ENCODE results near the gene MRPL42.
"Not testable (repeated sequence)": the region's sequence is repeated elsewhere in the genome, so short reads cannot be mapped to it uniquely, and the experiment has no call there.

MRPL42 gene

DNA sequence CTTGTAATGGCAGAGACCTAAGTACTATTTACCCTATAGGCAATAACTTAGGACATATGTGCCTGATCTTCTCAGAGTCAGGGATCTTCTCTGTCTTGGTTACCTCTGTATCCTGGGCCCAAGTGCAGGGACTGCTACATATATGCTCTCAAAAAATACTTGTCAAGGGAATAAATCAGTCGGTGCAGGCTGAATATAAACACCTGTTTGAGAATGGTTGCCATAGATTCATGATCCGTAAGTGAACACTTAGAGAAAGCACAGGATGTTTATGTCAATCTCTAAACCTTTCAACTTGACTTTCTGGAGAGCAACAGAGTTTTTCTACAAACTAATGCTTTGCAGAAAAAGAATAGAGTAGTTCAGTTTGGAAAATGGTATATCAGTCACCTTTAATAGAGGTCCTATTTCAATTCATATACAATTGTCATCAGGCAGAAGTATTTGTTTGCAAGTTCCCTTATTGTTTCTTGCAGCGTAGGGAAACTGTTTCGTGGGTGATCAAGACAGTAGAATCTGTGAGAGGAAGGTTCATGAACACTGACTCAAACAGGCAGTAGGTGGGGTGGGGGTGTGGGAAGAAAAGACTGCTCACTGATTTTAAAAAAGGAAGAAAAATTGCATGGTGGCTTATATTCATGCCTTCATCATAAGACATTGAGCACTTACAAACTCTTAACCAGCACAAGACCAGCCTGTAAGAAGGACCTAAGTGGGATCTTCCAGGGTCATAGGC, 19.6 kb upstream of the MRPL42 start:
- DNase-seq: no peak

DNA sequence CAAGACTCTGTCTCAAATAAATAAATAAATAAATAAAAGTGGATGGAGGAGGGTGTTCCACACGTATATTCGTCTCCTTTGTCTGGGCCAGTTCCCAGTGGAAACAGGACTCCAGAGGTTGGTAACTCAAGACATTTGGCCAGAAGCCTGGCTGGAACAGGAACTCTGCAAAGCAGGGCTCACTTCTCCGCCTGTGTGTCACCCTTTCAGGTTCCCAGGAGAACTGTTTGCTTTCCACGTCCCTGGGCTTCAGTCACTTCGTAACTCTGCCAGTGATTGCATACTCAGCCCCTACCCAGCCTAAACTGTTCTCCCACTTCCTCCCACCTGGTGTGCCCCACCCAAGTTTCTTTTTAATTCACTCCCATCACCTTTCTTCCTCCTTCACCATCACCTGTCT, 18.5 kb upstream of the MRPL42 start:
- no peak for DNase-seq

- no peak for DNase-seq
Observed at GRCh38 chr12:93449277-93449676, 18.0 kb upstream of the MRPL42 start.

- DNase-seq: no peak
Observed at GRCh38 chr12:93451423-93452158, 15.7 kb upstream of the MRPL42 start.

- no peak for DNase-seq
Observed at GRCh38 chr12:93453633-93454032, 13.7 kb upstream of the MRPL42 start.

DNA sequence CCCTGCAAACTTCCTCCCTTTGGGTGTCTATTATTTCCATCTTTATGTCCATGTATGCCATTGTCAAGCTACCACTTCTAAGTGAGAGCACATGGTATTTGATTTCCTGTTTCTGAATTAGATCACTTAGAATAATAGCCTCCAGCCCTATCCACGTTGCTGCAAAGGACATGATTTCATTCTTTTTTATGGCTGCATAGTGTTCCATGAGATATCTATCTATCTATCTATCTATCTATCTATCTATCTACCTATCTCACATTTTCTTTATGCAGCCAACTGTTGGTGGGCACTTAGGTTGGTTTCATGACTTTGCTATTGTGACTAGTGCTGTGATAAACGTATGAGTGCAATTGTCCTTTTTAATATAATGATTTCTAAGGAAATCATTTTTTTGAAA, 11.2 kb upstream of the MRPL42 start:
- DNase-seq: no peak

GRCh38 chr12:93459097-93459496, 8.2 kb upstream of the MRPL42 start:
- DNase-seq: no peak

DNA sequence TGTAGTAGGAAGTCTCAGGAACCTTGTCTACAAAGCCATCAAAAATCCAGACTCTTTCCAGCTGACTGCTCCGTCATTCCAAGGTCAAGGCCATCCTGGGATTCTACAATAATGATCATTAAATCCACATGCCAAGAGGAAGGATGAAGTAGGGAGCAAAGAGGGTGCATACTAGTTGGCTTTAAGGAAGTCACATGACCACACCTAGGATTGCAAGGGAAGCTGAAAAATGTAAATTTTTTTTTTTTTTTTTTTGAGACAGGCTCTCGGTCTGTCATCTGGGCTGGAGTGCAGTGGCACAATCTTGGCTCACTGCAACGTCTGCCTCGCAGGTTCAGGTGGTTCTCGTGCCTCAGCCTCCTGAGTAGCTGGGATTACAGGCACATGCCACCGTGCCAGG, 7.3 kb upstream of the MRPL42 start:
- no peak for DNase-seq

DNA sequence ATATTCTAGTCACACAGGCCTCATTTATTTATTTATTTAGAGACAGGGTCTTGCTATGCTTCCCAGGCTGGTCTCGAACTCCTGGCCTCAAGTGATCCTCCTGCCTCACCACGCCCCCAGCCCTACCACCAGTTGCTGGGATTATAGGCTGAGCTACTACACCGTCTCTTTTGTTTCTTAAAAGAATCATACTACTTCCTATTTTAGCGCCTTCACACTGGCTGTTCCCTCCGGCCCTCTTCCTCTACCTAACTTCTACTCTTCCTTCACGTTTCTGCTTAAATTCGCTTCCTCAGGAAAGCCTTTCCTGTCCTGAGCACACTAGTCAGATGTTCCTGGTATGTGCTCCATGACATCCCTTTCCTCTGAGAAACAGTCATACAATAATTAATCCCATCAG, 6.4 kb upstream of the MRPL42 start:
- no peak for DNase-seq

GRCh38 chr12:93461503-93461902, 5.8 kb upstream of the MRPL42 start:
- no peak for DNase-seq

DNA sequence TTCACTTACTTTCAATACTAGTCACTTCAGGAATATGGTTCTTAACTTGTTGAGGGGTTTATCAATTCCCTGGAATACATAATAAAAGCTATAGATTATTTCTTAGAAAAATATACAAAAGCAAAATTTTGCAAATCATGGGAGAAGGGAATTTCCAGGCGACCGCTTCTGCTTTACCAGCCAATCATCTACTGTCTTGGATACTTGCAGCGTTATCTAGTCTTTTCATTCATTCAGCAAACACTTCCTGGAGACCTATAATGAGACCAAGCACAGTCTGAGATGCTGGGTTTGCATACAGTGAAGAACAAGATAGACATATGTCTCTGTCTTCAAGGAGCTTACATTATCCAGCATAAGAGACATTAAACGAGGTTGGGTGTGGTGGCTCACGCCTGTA, 1.5 kb upstream of the MRPL42 start:
- no peak for DNase-seq

GRCh38 chr12:93466625-93467350, 526 bp upstream of the MRPL42 start:
- no peak for DNase-seq

GRCh38 chr12:93468008-93468371, 676 bp downstream of the MRPL42 start:
- no peak for DNase-seq

GRCh38 chr12:93469386-93469785, 2.1 kb downstream of the MRPL42 start:
- DNase-seq: no peak

- no peak for DNase-seq
Observed at GRCh38 chr12:93476555-93476954, 9.2 kb downstream of the MRPL42 start.

DNA sequence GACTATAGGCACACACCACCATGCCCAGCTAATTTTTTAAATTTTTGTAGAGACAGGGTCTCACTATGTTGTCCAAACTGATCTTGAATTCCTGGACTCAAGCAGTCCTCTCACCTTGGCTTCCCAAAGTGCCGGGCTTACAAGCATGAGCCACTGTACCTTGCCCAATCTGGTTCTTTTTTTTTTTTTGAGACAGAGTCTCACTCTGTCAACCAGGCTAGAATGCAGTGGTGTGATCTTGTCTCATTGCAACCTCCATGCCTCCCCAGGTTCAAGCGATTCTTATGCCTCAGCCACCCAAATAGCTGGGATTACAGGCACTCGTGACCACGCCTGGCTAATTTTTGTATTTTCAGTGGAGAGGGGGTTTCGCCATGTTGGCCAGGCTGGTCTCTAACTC, 15.4 kb downstream of the MRPL42 start:
- no peak for DNase-seq

- no peak for DNase-seq
Observed at GRCh38 chr12:93483151-93483807, 16.0 kb downstream of the MRPL42 start.

- no peak for DNase-seq
Observed at GRCh38 chr12:93484315-93484981, 17.1 kb downstream of the MRPL42 start.

DNA sequence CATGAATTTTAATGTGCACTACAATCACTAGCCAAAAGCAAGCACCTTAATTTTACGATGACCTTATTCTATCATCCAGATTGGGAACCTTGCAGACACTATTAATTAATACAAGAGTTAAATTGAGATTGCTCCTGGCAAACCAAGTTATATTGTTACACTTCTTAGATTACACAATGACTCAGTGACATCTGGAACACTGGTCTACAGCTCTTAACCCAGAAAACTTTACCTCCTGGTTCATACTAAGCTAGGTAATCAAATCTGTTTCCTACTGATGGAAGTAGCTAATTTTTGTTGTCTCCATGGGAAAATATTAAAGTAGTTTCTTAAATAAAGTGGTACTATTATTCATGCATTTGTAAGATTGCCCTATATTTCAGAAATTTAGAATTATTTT, 25.5 kb downstream of the MRPL42 start:
- not testable (repeated sequence) for DNase-seq

DNA sequence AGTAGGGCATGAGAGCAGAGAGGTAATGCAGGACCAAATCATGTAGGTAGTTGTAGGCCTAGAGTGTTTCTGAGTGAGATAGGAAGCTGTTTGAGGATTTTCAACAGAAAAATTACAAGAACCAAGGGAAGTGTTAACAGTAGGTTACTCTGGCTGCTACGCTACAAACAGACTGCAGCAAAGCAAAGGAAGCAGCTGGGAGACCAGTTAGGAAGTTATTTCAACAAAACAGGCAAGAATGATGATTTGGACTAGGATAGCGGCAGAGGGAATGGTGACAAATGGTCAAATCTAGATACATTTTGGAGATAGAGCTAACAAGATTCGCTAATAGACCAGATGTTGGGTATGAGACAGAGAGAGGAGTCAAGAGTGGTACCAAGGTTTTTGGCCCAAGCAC, 26.8 kb downstream of the MRPL42 start:
- DNase-seq: no peak

DNA sequence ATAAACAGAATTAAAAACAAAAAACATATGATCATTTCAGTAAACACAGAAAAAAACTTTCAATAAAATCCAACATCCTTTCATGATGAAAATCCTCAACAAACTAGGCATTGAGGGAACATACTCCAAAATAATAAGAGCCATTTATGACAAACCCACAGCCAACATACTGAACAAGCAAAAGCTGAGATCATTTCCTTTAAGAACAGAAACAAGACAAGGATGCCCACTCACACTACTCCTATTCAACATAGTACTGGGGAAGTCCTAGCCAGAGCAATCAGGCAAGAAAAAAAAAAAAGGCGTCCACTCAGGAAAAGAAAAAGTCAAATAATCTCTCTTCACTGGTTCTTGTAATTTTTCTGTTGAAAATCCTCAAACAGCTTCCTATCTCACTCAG, 30.1 kb downstream of the MRPL42 start:
- DNase-seq: no peak

DNA sequence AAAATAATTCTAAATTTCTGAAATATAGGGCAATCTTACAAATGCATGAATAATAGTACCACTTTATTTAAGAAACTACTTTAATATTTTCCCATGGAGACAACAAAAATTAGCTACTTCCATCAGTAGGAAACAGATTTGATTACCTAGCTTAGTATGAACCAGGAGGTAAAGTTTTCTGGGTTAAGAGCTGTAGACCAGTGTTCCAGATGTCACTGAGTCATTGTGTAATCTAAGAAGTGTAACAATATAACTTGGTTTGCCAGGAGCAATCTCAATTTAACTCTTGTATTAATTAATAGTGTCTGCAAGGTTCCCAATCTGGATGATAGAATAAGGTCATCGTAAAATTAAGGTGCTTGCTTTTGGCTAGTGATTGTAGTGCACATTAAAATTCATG, 31.5 kb downstream of the MRPL42 start:
- DNase-seq: not testable (repeated sequence)

- no peak for DNase-seq
Observed at GRCh38 chr12:93500201-93500600, 32.9 kb downstream of the MRPL42 start.
